ENCODE measurements around the gene PRICKLE2.
A peak's percentile ranks its signal among the peaks of the same experiment; 100 is the strongest.

The PRICKLE2 gene

DNA sequence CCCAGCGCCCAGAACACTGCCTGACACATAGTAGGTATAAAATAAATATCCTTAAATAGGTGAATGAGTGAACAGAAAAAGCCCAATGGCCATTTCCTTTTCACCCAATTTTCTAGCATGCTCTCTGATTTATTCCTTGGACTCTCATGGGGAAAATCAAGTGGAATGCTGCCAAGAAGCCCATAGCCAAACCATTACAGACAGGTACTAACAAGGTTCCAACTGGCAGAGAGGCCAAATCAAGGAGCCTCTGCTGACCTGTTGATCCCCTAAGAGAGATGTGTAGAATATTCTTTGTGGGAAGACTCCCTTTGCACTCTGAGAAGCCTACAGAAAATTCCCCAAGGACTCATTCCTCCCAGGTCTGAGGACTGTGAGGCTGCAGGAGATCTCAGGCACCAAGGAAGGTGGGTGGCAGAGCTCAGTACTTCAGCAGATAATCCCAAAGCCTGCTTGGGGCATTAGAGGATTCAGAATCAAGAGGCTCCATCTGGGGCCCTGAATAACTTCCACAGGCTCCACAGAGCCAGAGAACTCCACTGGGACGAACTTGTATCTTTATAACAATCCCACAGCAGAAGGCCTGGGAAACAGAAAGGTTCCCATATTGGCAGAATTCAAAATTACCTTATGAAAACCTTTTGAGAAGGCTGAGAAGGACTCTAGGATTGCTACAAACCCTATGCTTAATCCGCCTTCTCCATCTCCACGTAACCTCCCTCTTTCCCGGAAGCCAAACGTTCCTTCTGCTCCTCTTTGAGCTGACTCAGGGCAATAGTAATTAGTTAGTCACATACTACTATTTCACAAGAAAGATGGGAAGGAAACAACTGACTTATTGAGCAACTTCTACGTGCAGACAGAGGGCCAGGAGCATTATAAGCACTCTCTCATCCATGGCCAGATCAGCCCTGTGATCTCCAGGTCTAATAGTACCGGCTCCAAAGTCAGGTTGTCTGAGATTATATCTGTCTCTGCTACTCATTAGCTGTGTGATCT is 34.5 kb downstream of the PRICKLE2 start:
- DNase-seq (ENCODE audit: low read depth): peak; percentile 82

DNA sequence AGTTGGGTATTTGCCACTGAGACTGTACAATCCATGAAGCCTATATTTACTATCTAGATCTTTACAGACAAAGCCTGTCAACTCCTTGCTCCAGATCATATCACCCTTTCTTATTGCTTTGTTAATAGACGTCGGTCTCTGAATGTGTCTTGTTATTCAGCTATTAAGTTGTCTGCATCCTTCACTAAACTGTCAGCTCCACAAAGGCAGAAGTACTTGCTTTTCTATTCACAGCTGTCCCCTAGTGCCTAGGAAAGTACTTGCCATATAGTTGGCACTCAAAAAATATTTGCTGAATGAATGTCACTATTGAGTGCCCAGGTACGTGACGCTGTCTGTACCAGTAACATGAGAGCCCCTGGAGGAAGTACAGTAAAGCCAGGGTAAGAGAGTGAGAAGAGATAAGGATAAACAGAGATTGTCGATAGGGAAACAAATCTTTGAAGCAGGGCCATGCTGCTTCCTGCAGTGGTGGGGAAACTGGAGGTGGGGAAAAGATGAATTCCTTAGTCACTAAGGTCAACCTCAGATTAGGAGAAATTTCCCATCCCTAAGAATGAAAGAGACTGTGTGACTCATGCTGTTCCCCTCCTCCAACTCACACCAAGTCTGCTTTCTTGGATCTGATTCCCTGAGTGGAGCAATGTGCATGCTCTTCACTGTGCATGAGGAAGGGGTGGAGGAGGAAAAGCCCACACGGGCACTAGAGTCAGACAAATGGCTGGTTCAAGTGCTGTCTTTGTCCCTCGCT is 36.3 kb downstream of the PRICKLE2 start:
- DNase-seq (ENCODE audit: low read depth): peak; percentile 86

DNA sequence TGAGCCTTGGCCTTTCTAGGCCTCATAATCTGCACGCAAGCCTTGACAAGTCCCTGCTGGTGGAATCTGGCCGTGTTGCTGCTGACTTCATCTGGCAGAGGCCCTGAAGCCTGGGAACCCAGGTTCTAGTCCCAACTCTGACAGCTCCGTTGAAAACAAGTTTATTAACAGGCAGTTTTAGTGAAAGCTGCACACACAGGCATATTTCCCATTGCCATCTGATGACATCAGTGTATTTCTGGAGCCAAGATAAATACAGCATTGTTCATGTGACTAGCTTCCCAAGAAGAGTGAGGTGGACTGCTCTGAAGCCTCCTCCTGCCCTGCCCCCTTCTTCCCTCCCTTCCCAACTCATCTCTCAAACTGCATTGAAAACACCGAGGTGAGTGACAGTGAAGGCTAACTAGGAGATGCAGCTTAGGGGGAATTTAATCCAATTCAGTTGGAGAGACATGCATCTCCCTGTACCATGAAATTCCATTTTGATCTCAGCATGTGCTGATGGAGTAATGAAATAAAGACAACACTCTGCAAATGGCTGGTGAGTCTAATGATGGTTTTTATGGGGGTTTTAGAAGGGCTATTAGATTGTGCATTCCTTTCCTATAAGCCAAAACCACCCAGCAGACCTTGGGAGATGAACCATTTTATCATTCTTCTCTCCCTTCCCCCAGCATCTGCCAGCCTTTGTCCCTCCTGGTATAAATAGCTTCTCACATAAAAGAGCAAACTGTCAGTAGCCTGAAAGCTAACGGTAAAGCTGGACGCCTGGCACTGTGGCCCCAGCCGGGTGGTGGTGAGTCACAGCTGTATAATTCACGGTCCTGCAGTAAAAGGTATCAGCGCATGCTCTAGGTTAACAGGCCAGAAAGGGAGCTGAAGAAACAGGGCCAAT is 38.0 kb downstream of the PRICKLE2 start:
- peak; percentile 89 for DNase-seq (ENCODE audit: low read depth)

DNA sequence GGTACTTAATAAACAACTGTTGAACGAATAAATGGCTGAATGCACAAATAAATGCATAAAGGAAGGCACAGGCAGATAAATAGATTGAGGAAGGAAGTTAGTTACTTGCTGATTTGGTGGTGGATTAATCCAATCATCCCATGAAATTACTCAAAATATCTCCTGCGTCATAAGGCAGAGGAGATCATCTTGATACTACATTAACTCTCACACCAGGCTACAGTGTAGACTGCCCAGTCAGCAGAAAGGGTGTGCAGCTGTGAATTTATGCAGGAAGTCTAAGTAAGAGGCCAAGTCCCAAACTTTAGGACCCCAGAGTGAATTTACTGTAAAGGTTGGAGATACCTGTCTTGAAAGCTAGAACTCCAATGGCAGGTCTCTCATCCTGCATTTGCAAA is 38.6 kb downstream of the PRICKLE2 start:
- DNase-seq (ENCODE audit: low read depth): no peak

DNA sequence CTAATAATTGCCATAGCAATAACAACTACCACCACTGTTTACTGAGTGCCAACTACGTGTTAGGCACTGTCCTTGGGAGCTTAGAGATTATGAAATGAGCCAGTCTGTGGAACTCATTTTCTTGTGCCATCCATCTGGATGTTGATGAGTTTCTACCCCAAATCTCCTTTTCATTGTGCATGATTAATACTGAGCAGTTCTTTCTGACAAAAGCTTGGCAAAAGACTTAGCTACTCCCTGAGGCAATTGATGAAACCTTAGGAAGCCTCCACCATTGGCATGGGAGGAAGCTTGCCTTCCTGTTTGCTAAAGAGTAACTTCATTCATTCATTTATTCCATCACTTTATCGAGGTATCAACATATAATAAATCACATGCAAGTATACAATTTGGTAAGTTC is 39.8 kb downstream of the PRICKLE2 start:
- DNase-seq (ENCODE audit: low read depth): no peak

DNA sequence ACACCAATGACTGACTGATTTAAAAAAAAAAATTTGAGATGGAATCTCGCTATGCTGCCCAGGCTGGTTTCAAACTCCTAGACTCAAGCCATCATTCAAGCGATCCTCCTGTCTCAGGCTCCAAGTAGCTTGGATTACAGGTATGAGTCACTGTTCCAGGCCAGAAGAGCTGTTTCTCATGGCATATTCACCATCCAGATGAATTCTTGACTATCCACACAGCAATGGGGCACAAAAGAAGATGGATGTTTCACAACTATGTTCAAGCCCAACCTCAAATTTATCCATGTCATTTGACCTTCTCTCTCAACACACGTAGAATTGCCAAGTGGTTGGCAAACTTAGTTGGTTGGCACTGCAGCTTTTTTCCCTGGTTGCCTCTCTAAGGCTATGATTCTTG is 40.6 kb downstream of the PRICKLE2 start:
- no peak for DNase-seq (ENCODE audit: low read depth)

DNA sequence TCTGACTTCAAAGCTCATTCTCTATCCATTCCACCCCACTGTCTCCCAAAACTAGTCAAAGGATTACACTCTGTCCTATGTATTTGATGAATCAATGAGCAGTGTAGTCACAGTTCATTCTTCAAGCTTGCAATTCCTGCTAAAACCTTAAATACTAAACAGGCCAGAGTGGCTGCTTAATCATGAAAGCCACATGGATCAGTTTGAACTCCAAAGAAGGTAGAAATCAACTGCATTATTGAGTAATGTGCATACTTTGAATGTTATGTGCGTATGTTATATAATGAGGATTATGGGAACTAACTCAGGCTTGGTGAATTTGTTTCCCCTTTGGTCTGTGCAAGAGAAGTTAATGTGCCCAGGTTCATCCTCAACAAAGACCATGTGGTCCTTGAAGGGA is 45.4 kb downstream of the PRICKLE2 start:
- DNase-seq (ENCODE audit: low read depth): no peak

DNA sequence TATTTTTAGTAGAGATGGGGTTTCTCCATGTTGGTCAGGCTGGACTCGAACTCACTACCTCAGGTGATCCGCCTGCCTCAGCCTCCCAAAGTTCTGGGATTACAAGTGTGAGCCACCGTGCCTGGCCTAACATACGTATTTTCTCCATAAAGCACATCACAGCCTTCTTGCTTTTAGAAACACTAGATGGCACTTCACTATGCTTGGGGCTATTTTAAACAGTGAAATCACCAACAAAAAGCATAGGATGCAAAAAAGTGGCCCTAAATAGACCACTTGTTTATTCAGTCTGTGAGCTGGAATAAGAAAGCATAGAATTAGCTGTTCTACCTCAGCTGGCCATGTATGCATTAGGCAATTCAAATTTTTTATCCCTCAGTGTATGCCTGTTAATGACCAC is 46.0 kb downstream of the PRICKLE2 start:
- no peak for DNase-seq (ENCODE audit: low read depth)

DNA sequence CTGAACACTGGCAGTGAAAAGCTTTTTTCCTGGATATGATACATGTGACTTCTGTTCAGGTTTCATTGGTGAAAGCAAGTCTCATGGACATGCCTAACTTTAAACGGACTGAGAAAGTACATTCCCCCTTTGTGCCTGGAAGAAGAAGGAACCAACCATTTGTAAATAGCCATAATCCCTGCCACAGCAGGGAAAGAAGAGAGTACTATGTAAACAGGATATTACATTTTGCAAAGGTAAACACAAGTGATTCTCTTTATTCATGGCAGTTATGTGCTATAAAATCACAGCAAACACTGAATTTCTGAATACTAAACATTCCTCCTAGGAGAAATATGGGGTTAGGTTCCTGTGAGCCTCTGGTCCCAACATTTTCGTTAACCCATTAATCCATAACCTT is 46.8 kb downstream of the PRICKLE2 start:
- no peak for DNase-seq (ENCODE audit: low read depth)

DNA sequence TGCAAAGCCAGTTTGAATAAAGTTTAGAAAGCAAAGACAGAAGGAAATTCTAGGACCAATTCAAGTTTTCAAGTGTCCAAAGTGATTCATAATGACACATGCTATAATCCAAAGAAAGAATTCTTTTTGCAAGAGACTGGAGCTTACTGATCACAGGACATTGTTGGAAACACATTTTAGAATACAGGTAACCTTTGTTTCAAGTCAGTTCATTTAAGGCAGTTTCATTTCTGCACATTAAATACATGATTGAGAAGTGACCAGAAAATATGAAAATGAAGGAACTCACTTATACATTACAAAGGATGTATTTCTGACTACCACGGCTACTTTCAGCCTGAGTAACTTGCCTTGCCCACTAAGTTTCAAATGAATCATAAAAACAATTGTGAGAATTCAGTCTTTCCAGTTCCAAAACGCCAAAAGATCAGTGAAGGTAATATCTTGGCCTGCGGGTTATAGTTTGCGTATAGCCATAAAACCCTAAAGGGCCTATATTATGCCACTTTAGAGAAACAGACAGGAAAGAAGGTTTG is 48.7 kb downstream of the PRICKLE2 start:
- peak; percentile 64 for DNase-seq (ENCODE audit: low read depth)

DNA sequence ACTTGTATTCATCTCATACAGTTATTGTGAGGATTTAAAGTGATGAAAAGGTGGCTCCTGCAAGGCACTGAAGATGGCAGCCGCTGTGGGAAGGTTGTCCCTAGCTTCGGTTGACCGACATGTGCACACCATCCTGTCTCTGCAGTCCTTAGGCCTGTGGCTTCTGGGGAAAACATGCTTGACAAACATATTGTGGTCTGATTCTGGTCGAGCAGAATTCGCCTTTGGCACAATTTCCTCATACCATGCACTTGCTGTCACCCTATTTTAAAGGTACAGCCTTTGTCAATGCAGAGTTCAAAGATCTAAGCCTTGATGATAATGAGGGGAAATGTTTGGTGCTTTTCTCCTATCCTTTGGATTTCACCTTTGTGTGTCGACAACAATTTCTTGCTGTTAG is 50.9 kb downstream of the PRICKLE2 start:
- DNase-seq (ENCODE audit: low read depth): no peak

DNA sequence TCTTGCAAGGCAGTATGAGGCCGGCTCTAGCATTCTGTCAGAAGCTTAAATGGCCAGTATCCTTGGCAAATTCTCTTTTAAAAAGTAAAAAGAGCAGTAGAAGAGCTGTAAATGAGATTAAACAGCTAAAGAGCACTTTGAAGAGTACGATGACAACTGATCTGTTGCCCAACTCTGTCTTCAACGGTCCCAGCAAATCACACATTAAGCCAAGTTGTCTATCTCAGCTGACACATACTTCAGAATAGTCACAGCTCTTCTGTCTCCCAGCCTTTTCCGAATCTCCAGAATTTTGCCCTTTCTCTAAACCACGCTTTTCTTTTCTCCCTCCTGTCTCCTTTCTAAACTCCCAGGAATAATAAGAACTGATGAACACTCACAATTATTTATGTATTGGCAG is 51.7 kb downstream of the PRICKLE2 start:
- DNase-seq (ENCODE audit: low read depth): no peak

DNA sequence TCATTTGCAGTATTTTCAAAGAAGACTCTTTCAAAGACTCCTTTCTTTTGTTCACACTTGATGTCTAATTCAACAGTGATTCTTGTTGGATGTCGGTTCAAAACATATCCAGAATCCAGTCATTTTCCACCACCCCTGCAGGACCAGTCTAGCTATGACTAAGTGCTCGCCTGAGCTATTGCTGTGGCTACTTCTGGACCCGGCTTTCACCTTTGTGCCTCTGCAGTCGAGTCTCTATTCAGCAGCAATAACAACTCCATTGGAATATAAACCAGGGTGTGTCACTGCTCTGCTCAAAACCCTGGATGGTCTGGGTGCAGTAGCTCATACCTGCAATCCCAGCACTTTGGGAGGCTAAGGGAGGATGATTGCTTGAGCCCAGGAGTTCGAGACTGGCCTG is 55.0 kb downstream of the PRICKLE2 start:
- no peak for DNase-seq (ENCODE audit: low read depth)

DNA sequence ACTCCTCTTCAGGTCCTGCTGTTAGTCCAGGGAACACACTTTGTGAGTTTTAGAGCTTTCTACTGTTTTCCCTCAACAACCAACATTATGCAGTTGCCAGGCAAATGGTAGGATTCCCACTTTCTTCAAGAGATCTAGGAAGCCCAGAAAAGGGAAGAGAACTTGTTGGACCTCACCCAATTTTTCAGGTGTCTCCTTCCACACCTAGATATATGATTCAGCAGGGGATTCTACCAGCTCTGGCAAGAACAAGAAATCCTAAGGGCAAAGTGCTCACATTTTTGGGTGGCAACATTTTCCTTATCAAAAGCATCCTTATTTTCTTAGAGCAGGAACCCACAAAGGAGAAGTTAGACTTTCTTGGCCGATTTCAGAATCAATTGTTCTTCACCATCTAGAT is 57.4 kb downstream of the PRICKLE2 start:
- no peak for DNase-seq (ENCODE audit: low read depth)

DNA sequence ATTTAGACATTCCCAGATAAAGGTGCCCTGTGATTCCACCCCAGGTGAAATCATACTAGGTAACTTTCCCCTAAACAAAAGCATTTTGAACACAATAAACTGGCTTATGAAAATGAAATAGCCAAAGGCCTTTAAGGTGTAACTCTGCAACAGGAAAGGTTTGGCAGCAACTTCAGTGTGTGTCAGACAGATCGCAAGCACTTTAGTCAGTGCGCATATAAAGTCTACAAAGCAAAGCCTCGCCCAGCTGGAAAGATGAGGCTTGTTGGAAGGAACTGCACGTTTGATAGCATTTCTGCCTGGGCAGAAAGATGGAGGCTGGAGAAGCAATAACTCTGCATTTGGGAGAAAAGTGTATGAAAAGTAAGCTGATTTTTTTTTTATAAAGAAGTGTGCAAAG is 57.9 kb downstream of the PRICKLE2 start:
- DNase-seq (ENCODE audit: low read depth): no peak

DNA sequence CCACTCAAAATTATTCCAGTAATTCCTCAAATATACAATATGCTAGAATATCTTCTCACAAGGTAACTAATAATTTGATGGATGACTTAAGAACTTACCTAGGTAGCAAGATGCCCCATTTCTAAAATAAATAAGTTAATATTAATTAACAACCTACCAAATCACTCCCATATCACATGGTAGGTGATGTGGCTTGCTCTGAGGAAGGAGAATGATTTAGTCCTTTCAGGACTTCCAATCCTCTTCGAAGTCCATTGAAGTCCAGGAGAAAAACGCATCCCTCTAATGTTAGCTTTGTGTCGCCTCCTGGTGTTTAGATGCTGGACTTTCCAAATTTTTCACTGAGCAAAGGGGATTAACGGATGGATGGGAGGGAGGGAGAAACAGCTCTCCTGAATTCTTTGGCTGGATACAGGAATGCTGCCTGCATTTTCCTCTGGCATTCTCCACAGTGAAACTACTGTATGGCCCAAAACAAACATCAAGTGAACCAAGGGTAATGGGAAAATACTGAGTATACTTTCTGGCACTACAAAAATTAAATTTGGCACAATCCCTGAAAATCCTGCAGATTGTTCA is 58.6 kb downstream of the PRICKLE2 start:
- DNase-seq (ENCODE audit: low read depth): no peak

DNA sequence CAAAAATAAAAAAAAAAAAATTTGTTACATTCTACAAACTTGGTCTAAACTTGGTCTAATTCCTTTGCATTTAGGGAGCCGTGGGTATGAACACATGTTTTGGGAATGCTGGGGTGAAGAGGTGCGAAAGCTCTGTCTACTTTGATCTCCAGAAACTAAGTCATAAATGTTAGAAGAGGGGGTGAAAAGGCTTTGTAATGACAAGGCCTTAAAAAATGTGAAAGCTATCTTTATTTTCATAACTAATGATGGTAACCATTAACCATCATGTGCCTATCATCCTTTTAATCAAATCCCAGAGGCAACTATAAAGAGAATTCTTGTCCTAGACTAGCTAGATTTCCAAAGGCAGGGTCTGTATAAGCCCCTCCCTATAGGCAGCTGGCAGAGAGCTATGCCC is 60.9 kb downstream of the PRICKLE2 start:
- DNase-seq (ENCODE audit: low read depth): no peak

DNA sequence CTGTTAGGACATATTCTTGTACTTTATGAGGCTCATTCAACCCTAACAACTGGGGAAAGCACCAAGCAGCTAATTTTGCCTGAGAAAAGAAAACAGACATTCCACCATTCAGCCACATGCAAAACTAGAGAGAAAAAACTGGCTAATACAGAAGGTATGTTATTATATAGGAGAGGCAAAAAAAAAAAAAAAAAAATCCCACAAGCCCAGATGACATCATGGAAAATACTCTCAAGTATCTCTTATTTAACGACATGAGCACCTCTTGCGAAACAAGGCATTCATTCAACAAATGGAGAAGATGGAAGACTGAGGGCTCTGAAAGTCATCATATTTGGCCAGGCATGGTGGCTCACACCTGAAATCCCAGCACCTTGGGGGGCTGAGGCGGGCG is 61.5 kb downstream of the PRICKLE2 start:
- DNase-seq (ENCODE audit: low read depth): peak; percentile 68

DNA sequence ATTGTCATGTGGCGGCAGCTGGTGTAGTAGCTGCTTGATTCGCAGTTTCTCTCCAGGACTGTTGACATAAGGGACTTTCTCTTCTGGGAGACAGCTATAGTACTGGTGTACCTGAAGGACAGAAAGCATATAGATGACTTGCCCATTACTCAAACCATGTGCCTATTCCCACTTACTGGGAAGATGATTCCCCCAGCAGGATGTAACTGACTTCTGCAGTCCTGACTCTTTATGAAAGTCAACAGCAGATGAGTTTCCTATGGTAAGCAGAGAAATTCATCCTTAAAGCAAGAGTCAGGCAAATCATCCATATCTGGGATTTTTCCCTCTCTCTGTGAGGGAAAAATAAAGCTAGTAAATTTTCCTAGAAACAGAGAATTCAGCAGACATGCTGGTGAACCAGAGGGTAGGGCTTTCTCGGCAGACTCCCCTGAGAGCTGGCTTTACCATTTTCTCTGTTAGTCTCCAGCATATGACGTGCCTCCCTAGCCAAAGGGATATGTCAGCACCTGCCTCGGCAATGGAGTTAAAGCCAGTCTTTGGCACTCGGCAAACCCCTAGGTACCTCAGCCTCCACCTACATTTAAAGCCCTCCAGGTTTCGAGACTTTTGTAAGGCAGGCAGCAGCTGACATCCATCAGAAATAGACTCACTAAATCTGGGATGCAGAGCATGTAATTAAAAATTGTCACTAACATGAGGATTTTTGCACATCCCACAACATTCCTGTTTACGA is 62.1 kb downstream of the PRICKLE2 start:
- no peak for DNase-seq (ENCODE audit: low read depth)

DNA sequence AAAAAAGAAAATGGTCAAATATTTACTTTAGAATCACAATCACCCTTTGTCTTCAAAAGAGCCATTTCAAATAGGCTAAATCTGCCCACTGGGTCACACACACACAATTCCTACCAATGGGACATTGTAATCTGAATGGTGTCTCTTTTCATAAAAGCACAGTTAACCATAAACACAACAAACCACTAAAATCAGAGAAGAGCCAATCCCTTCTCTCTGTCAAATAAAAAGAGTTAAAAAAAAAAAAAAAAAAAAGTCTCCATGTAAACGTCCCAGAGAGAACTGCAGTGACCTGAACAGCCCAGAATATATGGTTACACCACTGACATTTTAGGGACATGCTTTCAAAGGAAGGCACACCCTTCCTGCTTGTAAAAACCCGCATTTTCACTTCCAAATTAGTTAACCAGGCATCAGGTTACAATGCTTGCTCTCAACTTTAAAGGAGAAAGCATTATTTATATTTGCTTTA is 63.7 kb downstream of the PRICKLE2 start:
- no peak for DNase-seq (ENCODE audit: low read depth)
